WTC11 (cell line): ENCODE results near the gene NEMP1. TPM values are rescaled to one million over a fixed set of nuclear protein-coding genes. Genes with fewer than 3 reads are reported as not detected.

Experiments used
- ATAC-seq: fragments of 200-7000 bp; cut with Tn5 transposase; 2 replicates; pipeline ENCODE4 v1.10.0; 2021; ENCODE audit warnings: mild to moderate bottlenecking, moderate library complexity
- CTCF ChIA-PET: fragments of 300-600 bp; sonication (Branson Sonifier 250); formaldehyde crosslinking; loops from one replicate; lab custom pipeline; 2021; ENCODE audit warnings: antibody characterized with exemption; lab: Charles Lee
- POLR2A ChIA-PET: fragments of 350-600 bp; sonication (Branson Sonifier 250); formaldehyde crosslinking; loops from one replicate; lab custom pipeline; 2021; ENCODE audit warnings: antibody characterized with exemption; lab: Charles Lee
- DNase-seq: peaks from one replicate; pipeline ENCODE4 v3.0.0; 2021; ENCODE audit warnings: low spot score
- H3K27ac Mint-ChIP-seq: 2 replicates; pipeline ENCODE4 v1.8.0; 2021; ENCODE audit warnings: mixed read lengths
- H3K27me3 Mint-ChIP-seq: 2 replicates; pipeline ENCODE4 v1.8.0; 2021; ENCODE audit warnings: low read depth, mild to moderate bottlenecking, moderate library complexity, mixed read lengths
- H3K36me3 Mint-ChIP-seq: 2 replicates; pipeline ENCODE4 v1.8.0; 2021; ENCODE audit warnings: mixed read lengths
- H3K4me1 Mint-ChIP-seq: 2 replicates; pipeline ENCODE4 v1.8.0; 2022; ENCODE audit warnings: mixed read lengths
- H3K4me3 Mint-ChIP-seq: 2 replicates; pipeline ENCODE4 v1.8.0; 2021; ENCODE audit warnings: mild to moderate bottlenecking, moderate library complexity, mixed read lengths
- H3K9me3 Mint-ChIP-seq: 2 replicates; pipeline ENCODE4 v1.8.0; 2021; ENCODE audit warnings: mixed read lengths
- ATF1 ChIP-seq: sonication (generic); formaldehyde crosslinking; IDR thresholded peaks from 2 replicates; pipeline ENCODE4 v1.8.1; 2023; ENCODE audit warnings: mild to moderate bottlenecking, moderate library complexity, missing genetic modification reagents
- ATF3 ChIP-seq: sonication (generic); formaldehyde crosslinking; conservative IDR thresholded peaks from 2 replicates; pipeline ENCODE4 v1.8.1; 2022; ENCODE audit warnings: mild to moderate bottlenecking, missing genetic modification reagents
- CREB1 ChIP-seq: sonication (generic); formaldehyde crosslinking; IDR thresholded peaks from 2 replicates; pipeline ENCODE4 v1.8.0; 2023; ENCODE audit warnings: mild to moderate bottlenecking, missing genetic modification reagents
- E2F4 ChIP-seq: sonication (generic); formaldehyde crosslinking; IDR thresholded peaks from 2 replicates; pipeline ENCODE4 v1.8.1; 2022; ENCODE audit warnings: low read depth, mild to moderate bottlenecking, moderate library complexity, missing genetic modification reagents, borderline replicate concordance
- EMX1 ChIP-seq: fragments of 250-450 bp; sonication (Bioruptor Pico); IDR thresholded peaks from 2 replicates; pipeline ENCODE4 v1.8.0; 2021; ENCODE audit warnings: mild to moderate bottlenecking
- ETV6 ChIP-seq: sonication (generic); formaldehyde crosslinking; IDR thresholded peaks from 2 replicates; pipeline ENCODE4 v1.8.1; 2022; ENCODE audit warnings: mild to moderate bottlenecking, missing genetic modification reagents
- HMGA2 ChIP-seq: fragments of 250-450 bp; sonication (Bioruptor Pico); IDR thresholded peaks from 2 replicates; pipeline ENCODE4 v1.4.0; 2021; ENCODE audit warnings: mild to moderate bottlenecking, moderate library complexity
- JAZF1 ChIP-seq: fragments of 250-450 bp; sonication (Bioruptor Pico); IDR thresholded peaks from 2 replicates; pipeline ENCODE4 v1.9.0; 2021; ENCODE audit warnings: moderate library complexity, mild to moderate bottlenecking, inconsistent platforms
- MLX ChIP-seq: sonication (generic); formaldehyde crosslinking; IDR thresholded peaks from 2 replicates; pipeline ENCODE4 v1.8.1; 2023; ENCODE audit warnings: mild to moderate bottlenecking, missing genetic modification reagents, moderate library complexity
- NFATC4 ChIP-seq: fragments of 250-450 bp; sonication (Bioruptor Pico); IDR thresholded peaks from 2 replicates; pipeline ENCODE4 v1.9.0; 2021; ENCODE audit warnings: mild to moderate bottlenecking
- NFYB ChIP-seq: sonication (generic); formaldehyde crosslinking; conservative IDR thresholded peaks from 2 replicates; pipeline ENCODE4 v1.8.0; 2022; ENCODE audit warnings: low read depth, missing genetic modification reagents
- RELA ChIP-seq: sonication (generic); formaldehyde crosslinking; IDR thresholded peaks from 2 replicates; pipeline ENCODE4 v1.8.1; 2022; ENCODE audit warnings: missing genetic modification reagents, mild to moderate bottlenecking, borderline replicate concordance
- SMAD3 ChIP-seq: sonication (generic); formaldehyde crosslinking; IDR thresholded peaks from 2 replicates; pipeline ENCODE4 v1.8.0; 2022; ENCODE audit warnings: missing genetic modification reagents, mild to moderate bottlenecking, borderline replicate concordance
- SP1 ChIP-seq: sonication (generic); formaldehyde crosslinking; conservative IDR thresholded peaks from 2 replicates; pipeline ENCODE4 v1.8.1; 2022; ENCODE audit warnings: missing genetic modification reagents
- STAT6 ChIP-seq: sonication (generic); formaldehyde crosslinking; conservative IDR thresholded peaks from 2 replicates; pipeline ENCODE4 v1.8.1; 2023; ENCODE audit warnings: mild to moderate bottlenecking, low read depth, missing genetic modification reagents, moderate library complexity
- TEAD4 ChIP-seq: sonication (generic); formaldehyde crosslinking; IDR thresholded peaks from 2 replicates; pipeline ENCODE4 v1.8.0; 2022; ENCODE audit warnings: mild to moderate bottlenecking, missing genetic modification reagents
- USF2 ChIP-seq: sonication (generic); formaldehyde crosslinking; IDR thresholded peaks from 2 replicates; pipeline ENCODE4 v1.8.1; 2023; ENCODE audit warnings: mild to moderate bottlenecking, missing genetic modification reagents, moderate library complexity
- ZNF121 ChIP-seq: sonication (generic); formaldehyde crosslinking; IDR thresholded peaks from 2 replicates; pipeline ENCODE4 v1.8.0; 2023; ENCODE audit warnings: missing genetic modification reagents
- ZNF219 ChIP-seq: sonication (generic); formaldehyde crosslinking; IDR thresholded peaks from 2 replicates; pipeline ENCODE4 v1.8.0; 2023; ENCODE audit warnings: missing genetic modification reagents, mild to moderate bottlenecking, borderline replicate concordance
- ZNF317 ChIP-seq: sonication (generic); formaldehyde crosslinking; IDR thresholded peaks from 2 replicates; pipeline ENCODE4 v1.8.1; 2023; ENCODE audit warnings: low read depth, mild to moderate bottlenecking, moderate library complexity, missing genetic modification reagents, borderline replicate concordance
- ZNF425 ChIP-seq: fragments of 250-450 bp; sonication (Bioruptor Pico); conservative IDR thresholded peaks from 2 replicates; pipeline ENCODE4 v1.9.0; 2021; ENCODE audit warnings: mild to moderate bottlenecking
- ZNF671 ChIP-seq: fragments of 250-450 bp; sonication (Bioruptor Pico); IDR thresholded peaks from 2 replicates; pipeline ENCODE4 v1.8.0; 2021; ENCODE audit warnings: mild to moderate bottlenecking
- total RNA-seq: library from RNA; stranded (reverse); gene quantifications from 3 replicates; pipeline ENCODE4 v1.2.3, GENCODE V29; 2021

The NEMP1 gene
- total RNA-seq, 1 experiment from 2014 or later, result 41.9 TPM

- TF ChIP-seq HMGA2 (CRISPR knock-in tag) (no peak), TEAD4 (no peak)
- peaks cover 25% of the 10 kb centered on the region for H3K4me1 Mint-ChIP-seq
- no peaks in the 10 kb centered on the region for H3K27me3 Mint-ChIP-seq
- POLR2A ChIA-PET, result interaction anchor here (0.5 kb wide), 1 partner anchor 85 kb away, joined by 3 read pairs; no protein-coding TSS in a partner anchor
- CTCF ChIA-PET, result interaction anchor here (0.6 to 6.5 kb wide), 4 partner anchors 8 to 27 kb away, joined by 3 to 46 read pairs (median 4); partner anchors contain the start of genes NAB2 and STAT6
- DNase-seq (no peak), ATAC-seq (no peak)
- H3K4me3 Mint-ChIP-seq, result no peak overlapping the region
- H3K27ac Mint-ChIP-seq, result no peak overlapping the region
- peaks cover 34% of the 10 kb centered on the region for H3K36me3 Mint-ChIP-seq
- no peaks in the 10 kb centered on the region for H3K9me3 Mint-ChIP-seq
Observed at GRCh38 chr12:57097554-57097835, 18.9 kb upstream of the NEMP1 start.

- no peaks in the 10 kb centered on the region for H3K27me3 Mint-ChIP-seq
- H3K4me3 Mint-ChIP-seq, result no peak overlapping the region
- peak overlapping the region; percentile 85; the same call in 1 of the 2 replicates for H3K27ac Mint-ChIP-seq
- peaks cover 25% of the 10 kb centered on the region for H3K4me1 Mint-ChIP-seq
- no peaks in the 10 kb centered on the region for H3K9me3 Mint-ChIP-seq
- POLR2A ChIA-PET, result interaction anchor here (0.5 kb wide), 1 partner anchor 85 kb away, joined by 3 read pairs; no protein-coding TSS in a partner anchor
- no peak for TF ChIP-seq NFYB (CRISPR knock-in tag)
- no peak for TF ChIP-seq CREB1 (CRISPR knock-in tag)
- no peak for TF ChIP-seq STAT6 (CRISPR knock-in tag)
- no peak for TF ChIP-seq ZNF121
- no peak for TF ChIP-seq ATF3 (CRISPR knock-in tag)
- TF ChIP-seq ZNF219 (CRISPR knock-in tag), result no peak
- TF ChIP-seq EMX1 (CRISPR knock-in tag), result no peak
- no peak for TF ChIP-seq ETV6 (CRISPR knock-in tag)
- TF ChIP-seq NFATC4 (CRISPR knock-in tag), result no peak
- no peak for TF ChIP-seq SP1
- TF ChIP-seq E2F4 (CRISPR knock-in tag), result no peak
- TF ChIP-seq RELA (CRISPR knock-in tag), result no peak
- no peak for TF ChIP-seq ZNF425
- no peak for TF ChIP-seq USF2 (CRISPR knock-in tag)
- TF ChIP-seq MLX (CRISPR knock-in tag), result no peak
- TF ChIP-seq SMAD3 (CRISPR knock-in tag), result no peak
- no peak for TF ChIP-seq JAZF1
- TF ChIP-seq ZNF317 (CRISPR knock-in tag), result no peak
- no peak for TF ChIP-seq ATF1
- TF ChIP-seq ZNF671 (CRISPR knock-in tag), result no peak
- DNase-seq, result no peak
- CTCF ChIA-PET, result interaction anchor here (0.6 to 6.5 kb wide), 5 partner anchors 15 to 256 kb away, joined by 3 to 46 read pairs (median 4); partner anchors contain the start of gene STAT6
- no peak for ATAC-seq
- H3K36me3 Mint-ChIP-seq, result peaks cover 37% of the 10 kb centered on the region
Observed at GRCh38 chr12:57096748-57097553, 18.4 kb upstream of the NEMP1 start.
